Dendritic cell treated with granulocyte-macrophage colony-stimulating factor and Interleukin-4, amounts not matched to agents 40 ng/mL and 50 ng/mL, for 4 days (primary cell): Measurements from ENCODE around the gene HACD2.
"Not testable (repeated sequence)": the region's sequence is repeated elsewhere in the genome, so short reads cannot be mapped to it uniquely, and the experiment has no call there.

ENCODE experiments used
- H3K27ac Mint-ChIP-seq: one replicate; pipeline ENCODE4 v1.8.0; 2022; ENCODE audit warnings: mild to moderate bottlenecking, mixed read lengths
- H3K27me3 Mint-ChIP-seq: one replicate; pipeline ENCODE4 v1.8.0; 2022; ENCODE audit warnings: mild to moderate bottlenecking, mixed read lengths
- H3K36me3 Mint-ChIP-seq: one replicate; pipeline ENCODE4 v1.8.0; 2022; ENCODE audit warnings: low read depth, mixed read lengths
- H3K4me1 Mint-ChIP-seq: one replicate; pipeline ENCODE4 v1.8.0; 2022; ENCODE audit warnings: low read depth, mixed read lengths
- H3K4me3 Mint-ChIP-seq: one replicate; pipeline ENCODE4 v1.8.0; 2022; ENCODE audit warnings: mild to moderate bottlenecking, moderate library complexity, mixed read lengths
- H3K9me3 Mint-ChIP-seq: one replicate; pipeline ENCODE4 v1.8.0; 2022; ENCODE audit warnings: mixed read lengths
- intact Hi-C: fragments of 100-400 bp; cut with micrococcal nuclease; formaldehyde crosslinking; loops from one replicate; pipeline ENCODE4 v1.15.0; 2022

Gene HACD2

GRCh38 chr3:123518892-123519485 lies 65.9 kb downstream of the HACD2 start:
- H3K4me1 Mint-ChIP-seq = peaks cover 26% of the 10 kb centered on the region
- intact Hi-C loops = no loop called here
- no peaks in the 10 kb centered on the region for H3K9me3 Mint-ChIP-seq
- no peaks in the 10 kb centered on the region for H3K27me3 Mint-ChIP-seq
- H3K36me3 Mint-ChIP-seq = peaks cover 62% of the 10 kb centered on the region
- H3K4me3 Mint-ChIP-seq = no peak overlapping the region
- no peak overlapping the region for H3K27ac Mint-ChIP-seq

GRCh38 chr3:123511726-123512125 lies 73.1 kb downstream of the HACD2 start:
- Mint-ChIP-seq H3K36me3 (peaks cover 74% of the 10 kb centered on the region), H3K27ac (no peak overlapping the region), H3K9me3 (no peaks in the 10 kb centered on the region), H3K4me3 (no peak overlapping the region), H3K27me3 (no peaks in the 10 kb centered on the region), H3K4me1 (no peaks in the 10 kb centered on the region)
- intact Hi-C loops = no loop called here

GRCh38 chr3:123511084-123511483 lies 73.8 kb downstream of the HACD2 start:
- no peak overlapping the region for H3K27ac Mint-ChIP-seq
- H3K36me3 Mint-ChIP-seq = peaks cover 75% of the 10 kb centered on the region
- no peaks in the 10 kb centered on the region for H3K9me3 Mint-ChIP-seq
- H3K4me1 Mint-ChIP-seq = no peaks in the 10 kb centered on the region
- H3K4me3 Mint-ChIP-seq = no peak overlapping the region
- intact Hi-C loops = no loop called here
- no peaks in the 10 kb centered on the region for H3K27me3 Mint-ChIP-seq

- Mint-ChIP-seq H3K27me3 (no peaks in the 10 kb centered on the region), H3K9me3 (no peaks in the 10 kb centered on the region), H3K4me3 (no peak overlapping the region), H3K36me3 (peaks cover 72% of the 10 kb centered on the region), H3K27ac (no peak overlapping the region), H3K4me1 (no peaks in the 10 kb centered on the region)
- intact Hi-C loops = no loop called here
These were observed 76.7 kb downstream of the HACD2 start for GRCh38 chr3:123508178-123508577.

- no peak overlapping the region for H3K27ac Mint-ChIP-seq
- no peak overlapping the region for H3K4me3 Mint-ChIP-seq
- no peaks in the 10 kb centered on the region for H3K4me1 Mint-ChIP-seq
- H3K9me3 Mint-ChIP-seq = no peaks in the 10 kb centered on the region
- intact Hi-C loops = no loop called here
- peaks cover 74% of the 10 kb centered on the region for H3K36me3 Mint-ChIP-seq
- no peaks in the 10 kb centered on the region for H3K27me3 Mint-ChIP-seq
These were observed 79.0 kb downstream of the HACD2 start for GRCh38 chr3:123505820-123506219.

- H3K27ac Mint-ChIP-seq = no peak overlapping the region
- peaks cover 88% of the 10 kb centered on the region for H3K36me3 Mint-ChIP-seq
- H3K9me3 Mint-ChIP-seq = no peaks in the 10 kb centered on the region
- intact Hi-C loops = no loop called here
- no peak overlapping the region for H3K4me3 Mint-ChIP-seq
- H3K4me1 Mint-ChIP-seq = no peaks in the 10 kb centered on the region
- no peaks in the 10 kb centered on the region for H3K27me3 Mint-ChIP-seq
These were observed 81.7 kb downstream of the HACD2 start for GRCh38 chr3:123503203-123503602.

- no peak overlapping the region for H3K4me3 Mint-ChIP-seq
- intact Hi-C loops = no loop called here
These were observed 85.5 kb downstream of the HACD2 start for GRCh38 chr3:123499322-123499721.

GRCh38 chr3:123498761-123499160 lies 86.1 kb downstream of the HACD2 start:
- H3K27me3 Mint-ChIP-seq = no peaks in the 10 kb centered on the region
- intact Hi-C loops = no loop called here
- no peak overlapping the region for H3K4me3 Mint-ChIP-seq
- no peaks in the 10 kb centered on the region for H3K9me3 Mint-ChIP-seq
- H3K36me3 Mint-ChIP-seq = peaks cover 93% of the 10 kb centered on the region
- H3K4me1 Mint-ChIP-seq = no peaks in the 10 kb centered on the region
- no peak overlapping the region for H3K27ac Mint-ChIP-seq

More at GRCh38 chr3:123499322-123499721, 85.5 kb downstream of the HACD2 start:
- no peak overlapping the region for H3K27ac Mint-ChIP-seq
- peaks cover 89% of the 10 kb centered on the region for H3K36me3 Mint-ChIP-seq
- no peaks in the 10 kb centered on the region for H3K9me3 Mint-ChIP-seq
- H3K27me3 Mint-ChIP-seq = no peaks in the 10 kb centered on the region
- no peaks in the 10 kb centered on the region for H3K4me1 Mint-ChIP-seq

GRCh38 chr3:123493912-123494311 lies 90.9 kb downstream of the HACD2 start:
- no peak overlapping the region for H3K27ac Mint-ChIP-seq
- intact Hi-C loops = no loop called here
- H3K9me3 Mint-ChIP-seq = no peaks in the 10 kb centered on the region
- no peak overlapping the region for H3K4me3 Mint-ChIP-seq
- no peaks in the 10 kb centered on the region for H3K4me1 Mint-ChIP-seq
- H3K36me3 Mint-ChIP-seq = peaks cover 80% of the 10 kb centered on the region
- no peaks in the 10 kb centered on the region for H3K27me3 Mint-ChIP-seq

GRCh38 chr3:123491966-123492587 lies 92.8 kb downstream of the HACD2 start:
- Mint-ChIP-seq H3K36me3 (peaks cover 62% of the 10 kb centered on the region), H3K9me3 (no peaks in the 10 kb centered on the region), H3K27me3 (no peaks in the 10 kb centered on the region), H3K27ac (no peak overlapping the region), H3K4me1 (peaks cover 6% of the 10 kb centered on the region), H3K4me3 (no peak overlapping the region)
- intact Hi-C loops = no loop called here

GRCh38 chr3:123489400-123490004 lies 95.4 kb downstream of the HACD2 start:
- Mint-ChIP-seq H3K27me3 (peaks cover 3% of the 10 kb centered on the region), H3K27ac (no peak overlapping the region), H3K36me3 (peaks cover 36% of the 10 kb centered on the region), H3K4me3 (no peak overlapping the region), H3K9me3 (no peaks in the 10 kb centered on the region), H3K4me1 (peaks cover 6% of the 10 kb centered on the region)
- intact Hi-C loops = loop anchor here (1.0 kb wide), 1 partner anchor 160 kb away; no protein-coding TSS in a partner anchor

GRCh38 chr3:123488645-123489347 lies 96.1 kb downstream of the HACD2 start:
- peaks cover 3% of the 10 kb centered on the region for H3K27me3 Mint-ChIP-seq
- peaks cover 29% of the 10 kb centered on the region for H3K36me3 Mint-ChIP-seq
- no peaks in the 10 kb centered on the region for H3K9me3 Mint-ChIP-seq
- no peak overlapping the region for H3K27ac Mint-ChIP-seq
- intact Hi-C loops = loop anchor here (1.0 kb wide), 1 partner anchor 159 kb away; no protein-coding TSS in a partner anchor
- H3K4me1 Mint-ChIP-seq = peaks cover 6% of the 10 kb centered on the region
- no peak overlapping the region for H3K4me3 Mint-ChIP-seq

GRCh38 chr3:123487063-123487462 lies 97.8 kb downstream of the HACD2 start:
- H3K36me3 Mint-ChIP-seq = peaks cover 17% of the 10 kb centered on the region
- H3K4me3 Mint-ChIP-seq, H3K27me3 Mint-ChIP-seq, intact Hi-C loops, H3K4me1 Mint-ChIP-seq, H3K9me3 Mint-ChIP-seq, H3K27ac Mint-ChIP-seq: not testable (repeated sequence)

GRCh38 chr3:123486460-123486859 lies 98.4 kb downstream of the HACD2 start:
- H3K4me3 Mint-ChIP-seq = no peak overlapping the region
- intact Hi-C loops = no loop called here
- peaks cover 13% of the 10 kb centered on the region for H3K36me3 Mint-ChIP-seq
- peaks cover 6% of the 10 kb centered on the region for H3K4me1 Mint-ChIP-seq
- no peaks in the 10 kb centered on the region for H3K9me3 Mint-ChIP-seq
- no peak overlapping the region for H3K27ac Mint-ChIP-seq
- peaks cover 3% of the 10 kb centered on the region for H3K27me3 Mint-ChIP-seq
